ENCODE results near the gene PPY.

DNA sequence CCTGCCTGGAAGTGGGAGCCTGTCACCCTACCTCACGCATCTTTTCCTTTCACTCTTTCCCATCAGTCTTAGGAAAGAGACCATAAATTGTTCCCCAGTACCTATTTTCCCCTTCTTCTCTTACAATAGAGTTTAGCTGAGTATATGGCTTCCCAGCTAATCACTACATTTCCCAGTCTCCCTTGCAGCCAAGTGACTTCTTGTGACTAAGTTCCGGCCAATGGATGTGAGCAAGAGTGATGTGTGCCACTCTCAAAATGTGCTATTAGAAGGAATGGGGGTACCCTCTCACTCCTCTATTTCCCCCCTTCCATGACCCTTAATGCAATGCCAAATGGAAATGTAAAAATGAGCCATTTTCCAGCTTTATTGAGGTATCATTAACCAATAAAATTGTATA, 19.7 kb upstream of the PPY start:
- TF ChIP-seq CTCF (IDR thresholded peaks at IDR 0.05; ENCODE audit: borderline replicate concordance, extremely low read depth, low read length, poor library complexity, severe bottlenecking), result no peak
- no peak for TF ChIP-seq EZH2 (IDR thresholded peaks at IDR 0.05; ENCODE audit: borderline replicate concordance, low read depth, low read length, severe bottlenecking)
